HG03175 (cell line): ENCODE measurements around the gene CPNE4.
"Not testable (repeated sequence)": the region's sequence is repeated elsewhere in the genome, so short reads cannot be mapped to it uniquely, and the experiment has no call there.

Source experiments
- ATAC-seq: cut with Tn5 transposase; IDR thresholded peaks from one replicate; pipeline ENCODE4 v1.9.1; 2021; ENCODE audit warnings: mild to moderate bottlenecking, moderate library complexity; ENCODE audit not compliant: unreplicated experiment

Gene CPNE4

DNA sequence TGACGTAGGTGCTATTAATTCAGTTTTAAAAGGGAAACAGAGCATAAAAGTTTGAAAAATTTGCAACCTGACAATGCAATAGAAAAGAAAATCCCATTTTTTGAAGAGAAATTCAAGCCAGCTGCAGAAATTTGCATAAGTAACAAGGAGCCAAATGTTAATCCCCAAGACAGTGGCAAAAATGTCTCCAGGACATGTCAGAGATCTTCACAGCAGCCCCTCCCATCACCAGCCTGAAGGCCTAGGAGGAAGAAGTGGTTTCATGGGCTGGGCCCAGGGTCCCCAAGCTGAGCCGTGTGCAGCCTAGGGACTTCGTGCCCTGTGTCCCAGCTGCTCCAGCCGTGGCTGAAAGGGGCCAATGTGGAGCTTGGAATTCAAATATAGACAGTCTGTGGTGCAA is 148.9 kb downstream of the CPNE4 start:
- not testable (repeated sequence) for ATAC-seq

GRCh38 chr3:131883711-131884407 is 151.0 kb downstream of the CPNE4 start:
- ATAC-seq: no peak

DNA sequence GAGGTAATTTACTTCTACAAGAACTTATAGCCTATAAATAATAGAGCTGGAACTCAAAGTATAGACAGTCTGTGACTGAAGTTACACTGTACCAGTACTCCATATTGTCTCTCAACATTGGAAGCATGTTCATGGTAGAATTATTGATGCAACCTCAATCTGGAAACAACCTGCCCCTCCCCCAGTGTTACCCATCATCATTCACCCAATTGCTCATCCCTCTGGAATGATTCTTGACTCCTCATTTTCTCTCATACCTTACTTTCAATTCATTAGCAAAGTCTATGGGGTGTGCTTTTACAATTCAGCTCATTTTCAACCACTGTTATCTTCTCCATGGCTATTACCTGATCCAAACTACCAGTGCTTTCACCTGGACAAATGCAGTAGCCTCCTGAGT is 151.7 kb downstream of the CPNE4 start:
- ATAC-seq: no peak

- ATAC-seq: no peak
Measured at GRCh38 chr3:131881777-131882176, 153.0 kb downstream of the CPNE4 start.

DNA sequence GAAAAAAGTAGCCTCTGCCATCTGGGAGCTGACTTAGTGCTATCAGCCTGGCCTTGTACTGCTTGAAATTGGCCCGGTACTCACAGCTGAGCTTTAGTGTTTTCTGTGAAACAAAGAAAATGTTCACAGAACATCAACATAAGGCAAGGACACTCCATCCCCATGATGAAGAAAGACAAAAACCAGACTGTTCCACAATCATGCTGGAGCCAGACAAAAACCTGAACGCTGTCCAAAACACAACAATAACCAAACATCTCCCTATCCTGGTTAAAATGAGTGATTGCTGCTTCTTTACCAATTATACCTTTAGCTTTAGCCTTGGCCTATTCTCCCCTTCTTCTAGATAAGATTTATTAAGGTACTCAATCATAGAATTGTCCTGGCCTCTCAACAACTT is 153.9 kb downstream of the CPNE4 start:
- ATAC-seq: no peak

DNA sequence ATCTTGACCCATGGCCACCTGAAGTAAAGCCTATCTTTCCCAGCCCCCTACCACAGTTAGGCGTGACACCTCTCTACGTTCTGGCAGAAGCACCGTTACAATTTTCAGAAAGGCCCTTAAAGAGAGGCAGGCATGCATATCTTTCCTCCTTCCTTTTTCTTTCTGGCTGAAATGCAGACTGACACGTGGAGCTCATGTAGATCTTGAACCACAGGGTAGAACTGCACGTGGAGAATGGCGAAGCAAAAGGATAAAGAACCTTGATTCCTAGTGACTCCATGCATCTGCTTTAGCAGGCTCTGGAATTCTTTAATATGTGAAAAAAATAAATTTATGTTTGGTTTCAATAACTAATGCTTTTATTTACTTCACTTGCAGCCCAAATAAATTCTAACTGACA is 166.6 kb downstream of the CPNE4 start:
- ATAC-seq: no peak

DNA sequence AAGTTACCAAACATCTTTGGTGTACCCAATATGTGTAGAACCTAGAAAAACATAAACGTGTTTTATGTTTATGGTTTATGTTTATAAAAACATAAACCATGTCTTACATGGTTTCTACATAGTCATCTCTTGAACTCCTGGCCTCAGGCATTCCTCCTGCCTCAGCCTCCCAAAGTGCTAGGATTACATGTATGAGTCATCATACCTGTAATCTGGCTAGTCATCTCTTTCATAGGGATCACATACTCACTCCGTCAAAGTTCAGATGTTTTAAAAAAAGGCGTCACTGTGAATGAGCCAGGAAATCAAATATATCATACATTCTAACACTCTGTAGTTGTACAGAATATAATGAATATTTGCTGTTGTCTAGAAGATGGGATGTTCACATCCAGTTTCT is 178.6 kb downstream of the CPNE4 start:
- ATAC-seq: no peak

GRCh38 chr3:131850223-131850622 is 184.6 kb downstream of the CPNE4 start:
- ATAC-seq: no peak

DNA sequence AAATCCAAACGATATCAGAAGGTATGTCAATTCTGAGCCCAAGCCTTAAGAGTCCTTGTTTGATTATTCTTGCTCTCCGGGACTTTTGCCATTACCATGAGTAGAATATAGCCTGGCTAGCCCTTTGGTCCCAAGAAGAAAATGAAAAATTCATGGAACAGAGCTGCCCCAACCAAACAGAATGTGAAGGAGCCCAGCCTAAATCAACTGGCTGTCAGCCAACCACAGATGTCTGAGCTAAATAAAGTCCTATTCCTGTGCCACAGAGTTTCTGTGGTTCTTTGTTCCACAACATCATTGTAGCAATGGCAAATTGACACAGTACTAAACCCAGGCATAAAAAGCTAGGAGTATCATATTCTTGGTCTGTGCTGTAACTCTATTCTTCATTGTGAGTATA is 185.2 kb downstream of the CPNE4 start:
- ATAC-seq: no peak

DNA sequence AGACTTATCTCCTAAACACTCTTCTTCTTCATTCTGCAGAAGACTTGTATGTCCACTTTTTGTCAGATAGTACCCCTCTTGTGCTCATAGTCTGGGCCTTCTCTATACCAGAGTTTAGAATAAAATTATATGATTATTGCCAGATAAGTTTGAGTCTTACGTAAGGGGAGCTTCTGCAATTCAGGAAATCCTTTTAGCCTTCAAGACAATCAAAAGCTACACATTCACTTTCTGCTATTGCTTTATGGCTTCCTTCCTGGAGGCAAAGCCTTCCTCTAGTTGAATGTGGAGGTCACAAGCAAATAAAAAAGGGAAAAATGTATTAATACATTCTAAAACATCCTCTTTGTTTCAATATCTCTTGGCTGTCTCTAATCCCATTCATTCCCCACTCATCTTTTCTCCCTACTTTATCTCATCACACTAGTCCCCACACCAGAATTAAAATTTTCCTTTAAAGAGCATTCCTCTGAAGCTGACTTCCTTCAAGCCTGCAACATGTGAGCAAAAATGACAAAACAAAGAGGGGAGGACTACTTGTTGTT is 186.8 kb downstream of the CPNE4 start:
- ATAC-seq: no peak

GRCh38 chr3:131846296-131846924 is 188.4 kb downstream of the CPNE4 start:
- no peak for ATAC-seq

GRCh38 chr3:131843174-131843573 is 191.6 kb downstream of the CPNE4 start:
- ATAC-seq: no peak

- ATAC-seq: no peak
Measured at GRCh38 chr3:131840156-131840797, 194.5 kb downstream of the CPNE4 start.

- ATAC-seq: no peak
Measured at GRCh38 chr3:131835906-131836305, 198.9 kb downstream of the CPNE4 start.

- no peak for ATAC-seq
Measured at GRCh38 chr3:131831608-131832007, 203.2 kb downstream of the CPNE4 start.

GRCh38 chr3:131821191-131821762 is 213.5 kb downstream of the CPNE4 start:
- ATAC-seq: no peak

DNA sequence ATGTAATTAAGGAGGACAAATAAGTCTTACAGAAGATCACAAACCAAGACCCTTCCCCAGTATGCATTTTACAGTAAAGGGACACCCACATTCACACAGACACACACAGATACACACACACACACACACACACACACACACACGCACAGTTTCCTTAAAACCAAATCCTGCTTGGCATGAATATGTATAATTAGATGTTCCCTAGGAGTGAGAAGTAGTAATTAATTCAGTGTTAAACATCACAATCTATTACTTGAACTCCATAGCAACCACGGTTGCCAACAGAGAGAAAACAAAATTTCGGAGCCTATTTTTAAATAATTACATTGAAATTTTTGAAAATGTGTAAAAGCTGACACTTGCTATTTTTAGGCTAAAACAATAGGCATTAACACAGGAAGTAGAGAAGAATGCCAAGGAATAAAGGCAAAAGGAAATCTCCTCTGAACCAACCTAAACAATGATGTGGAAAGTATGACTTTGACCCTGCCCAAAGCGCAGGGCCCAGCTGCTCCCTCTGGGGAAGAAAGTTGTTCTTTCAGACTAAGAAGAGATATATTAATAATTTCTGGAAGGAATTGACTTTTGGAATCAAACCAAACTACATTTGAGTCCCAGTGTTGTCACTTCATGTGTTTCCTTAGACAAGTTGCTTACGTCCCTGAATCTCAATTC is 215.3 kb downstream of the CPNE4 start:
- ATAC-seq: no peak

- ATAC-seq: no peak
Measured at GRCh38 chr3:131812433-131812832, 222.4 kb downstream of the CPNE4 start.

- no peak for ATAC-seq
Measured at GRCh38 chr3:131811481-131811880, 223.3 kb downstream of the CPNE4 start.

GRCh38 chr3:131807822-131808221 is 227.0 kb downstream of the CPNE4 start:
- ATAC-seq: no peak

DNA sequence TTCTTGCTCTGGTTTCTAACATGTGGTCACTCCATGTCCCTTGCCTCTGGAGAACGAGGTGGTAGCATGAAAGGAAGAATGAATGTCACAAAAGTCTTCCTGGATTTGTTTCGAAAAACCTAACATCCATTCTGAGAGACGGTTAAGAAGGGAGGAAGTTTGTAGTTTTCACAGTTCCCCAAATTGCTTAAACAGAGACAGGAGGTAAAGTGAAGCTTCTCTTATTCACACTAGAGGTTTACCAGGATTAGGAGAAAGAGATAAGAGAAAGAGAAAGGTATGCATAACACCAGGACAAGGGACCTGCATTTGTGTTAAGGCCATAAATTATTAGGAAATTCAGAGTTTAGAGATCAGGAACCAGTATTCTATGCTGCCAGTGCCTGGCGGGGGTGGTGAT is 228.1 kb downstream of the CPNE4 start:
- ATAC-seq: no peak
